ENCODE measurements around the gene NRIP3. TPM values are rescaled to one million over a fixed set of nuclear protein-coding genes. Genes with fewer than 3 reads are reported as not detected.

NRIP3 gene
- total and polyA plus RNA-seq, 2 of the 13 experiments (the other 11 are each of a cell fraction or from before 2014, with no cell fraction given): 0.04 to 0.07 TPM

DNA sequence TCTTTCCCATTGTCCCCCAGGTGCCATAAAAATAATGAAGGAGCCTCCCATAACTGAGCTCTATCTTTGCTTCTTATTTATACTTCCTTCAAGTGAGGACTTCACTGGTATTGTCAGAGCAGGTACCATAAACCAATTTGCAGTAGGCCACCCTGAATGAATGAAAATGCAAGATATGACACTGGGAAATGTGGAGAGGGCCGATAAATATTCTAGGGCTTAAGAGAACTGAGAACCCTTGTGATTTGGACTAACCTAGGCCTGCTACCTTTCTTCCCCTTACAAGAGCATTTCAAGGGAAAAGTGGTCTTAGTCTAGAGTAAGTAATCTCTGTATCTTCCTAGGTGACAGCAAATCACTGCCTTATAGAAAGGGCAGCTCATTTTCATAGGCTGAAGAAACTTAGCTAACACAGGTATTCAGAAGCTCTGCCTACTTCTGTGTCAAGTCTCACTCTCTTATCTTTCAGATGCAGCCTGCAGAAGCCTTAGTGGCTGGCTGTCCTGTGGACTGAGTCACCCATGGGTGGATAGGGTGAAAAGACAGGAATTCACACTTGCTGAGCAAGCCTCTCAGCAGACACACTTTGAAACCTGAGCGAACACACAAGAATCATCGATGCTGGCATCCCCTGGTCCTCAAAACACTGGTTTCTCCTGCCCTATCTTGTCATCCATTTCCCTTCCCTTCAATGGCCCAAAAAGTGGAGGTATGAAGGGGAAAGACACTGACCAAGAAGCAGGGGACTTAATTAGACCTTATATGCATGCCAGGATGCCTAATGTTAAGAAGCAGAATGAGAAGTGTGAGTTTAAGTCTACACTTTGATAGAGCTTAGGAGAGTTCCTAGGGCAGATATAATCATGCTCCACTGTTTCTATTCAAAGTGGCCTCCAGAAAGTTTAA lies 15.2 kb downstream of the NRIP3 start (continued):
- no peak for TF ChIP-seq ZFP37 (CRISPR knock-in tag; IDR thresholded peaks at IDR 0.05; ENCODE audit: borderline replicate concordance)
- no peak for TF ChIP-seq ZNF335 (CRISPR knock-in tag; IDR thresholded peaks at IDR 0.05)
- no peak for TF ChIP-seq BRCA1 (CRISPR knock-in tag; IDR thresholded peaks at IDR 0.05)
- TF ChIP-seq RORA (CRISPR knock-in tag; IDR thresholded peaks at IDR 0.05): no peak

DNA sequence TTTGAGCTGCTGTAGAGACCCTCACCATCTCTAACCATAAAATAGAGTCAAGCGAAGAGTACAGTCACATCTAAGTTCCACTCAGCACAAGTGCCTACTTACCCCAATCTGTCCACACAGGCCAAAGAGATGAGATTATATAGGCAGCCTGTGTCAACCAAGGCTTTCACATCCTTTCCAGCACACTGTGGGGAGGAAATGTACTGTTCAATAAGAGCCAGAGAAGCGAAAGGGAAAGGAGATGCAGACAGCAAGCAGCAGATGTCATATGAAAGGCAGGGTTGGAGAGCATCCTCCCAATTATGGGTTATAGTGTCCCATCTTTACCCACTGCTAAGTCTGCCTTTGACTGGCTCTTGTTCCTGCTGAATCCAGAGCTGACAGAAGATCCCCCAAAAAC lies 16.4 kb downstream of the NRIP3 start:
- Histone ChIP-seq H2AFZ (ENCODE audit: low read length) (no peak overlapping the region), H4K20me1 (ENCODE audit: insufficient read depth, low read length) (no peaks in the 10 kb centered on the region), H3K9me3 (ENCODE audit: low read length) (no peaks in the 10 kb centered on the region), H3K27ac (ENCODE audit: extremely low read length, insufficient read depth, low read length) (no peak overlapping the region), H3K79me2 (ENCODE audit: insufficient read depth, low read length) (no peaks in the 10 kb centered on the region), H3K9ac (ENCODE audit: insufficient read depth, low read depth, low read length) (no peak overlapping the region), H3K27me3 (ENCODE audit: control insufficient read depth in 1 of 2, insufficient read depth in 2 of 2, low read length in 2 of 2) (peaks cover 0 to 17% of the 10 kb centered on the region in 2 experiments; a peak in 1 of 5 replicates), H3K4me2 (ENCODE audit: low read depth, low read length) (no peak overlapping the region), H3K36me3 (replicated peaks in 1 of 2; ENCODE audit: control insufficient read depth in 1 of 2, insufficient read depth in 2 of 2, low read length in 2 of 2) (no peaks in the 10 kb centered on the region), H3K4me1 (ENCODE audit: insufficient read depth, low read length) (peaks cover 16% of the 10 kb centered on the region), H3K4me3 (replicated peaks in 1 of 3; ENCODE audit: insufficient read depth in 1 of 3, low read depth in 2 of 3, low read length in 3 of 3) (no peak overlapping the region)
- intact Hi-C loops (cut with micrococcal nuclease; ENCODE audit: unreplicated experiment): no loop called here
- no peak for DNase-seq (ENCODE audit: low spot score)
- WGBS (ENCODE audit: low lambda C conversion rate): 50% methylated on average over 2 of the region's 2 CpGs
- POLR2A ChIA-PET: no interaction called here
- peak; percentile 33; the same call in 2 of the 3 replicates for ATAC-seq
- CTCF ChIA-PET (ENCODE audit: low intra/inter-chr PET ratio, low total read pairs): no interaction called here
- no TSS peak for BruUV-seq (replicated peaks)
- in situ Hi-C loops (cut with HindIII; ENCODE audit: extremely low pct_ligation_motif_present, low pct_unique_long_range_greater_than_20kb): no loop called here
- FAIRE-seq: no peak
- TF ChIP-seq ZNF335 (CRISPR knock-in tag; IDR thresholded peaks at IDR 0.05): no peak
- TF ChIP-seq ZNF343 (CRISPR knock-in tag; IDR thresholded peaks at IDR 0.05): no peak
- TF ChIP-seq RORA (CRISPR knock-in tag; IDR thresholded peaks at IDR 0.05): no peak
- TF ChIP-seq, protein P1, sequence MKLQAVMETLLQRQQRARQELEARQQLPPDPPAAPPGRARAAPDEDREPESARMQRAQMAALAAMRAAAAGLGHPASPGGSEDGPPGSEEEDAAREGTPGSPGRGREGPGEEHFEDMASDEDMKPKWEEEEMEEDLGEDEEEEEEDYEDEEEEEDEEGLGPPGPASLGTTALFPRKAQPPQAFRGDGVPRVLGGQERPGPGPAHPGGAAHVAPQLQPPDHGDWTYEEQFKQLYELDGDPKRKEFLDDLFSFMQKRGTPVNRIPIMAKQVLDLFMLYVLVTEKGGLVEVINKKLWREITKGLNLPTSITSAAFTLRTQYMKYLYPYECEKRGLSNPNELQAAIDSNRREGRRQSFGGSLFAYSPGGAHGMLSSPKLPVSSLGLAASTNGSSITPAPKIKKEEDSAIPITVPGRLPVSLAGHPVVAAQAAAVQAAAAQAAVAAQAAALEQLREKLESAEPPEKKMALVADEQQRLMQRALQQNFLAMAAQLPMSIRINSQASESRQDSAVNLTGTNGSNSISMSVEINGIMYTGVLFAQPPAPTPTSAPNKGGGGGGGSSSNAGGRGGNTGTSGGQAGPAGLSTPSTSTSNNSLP (IDR thresholded peaks at IDR 0.05; ENCODE audit: low read depth, low read length): no peak
- TF ChIP-seq RFXANK (CRISPR knock-in tag; IDR thresholded peaks at IDR 0.05): no peak
- TF ChIP-seq BCL6 (CRISPR knock-in tag; IDR thresholded peaks at IDR 0.05): no peak
- TF ChIP-seq ZNF207 (IDR thresholded peaks at IDR 0.05; ENCODE audit: borderline replicate concordance): no peak
- no peak for TF ChIP-seq REPIN1 (CRISPR knock-in tag; IDR thresholded peaks at IDR 0.05; ENCODE audit: borderline replicate concordance, low read depth)
- no peak for TF ChIP-seq FOXM1 (CRISPR knock-in tag; IDR thresholded peaks at IDR 0.05)
- no peak for TF ChIP-seq ZNF317 (CRISPR knock-in tag; IDR thresholded peaks at IDR 0.05)
- TF ChIP-seq ZNF180 (CRISPR knock-in tag; IDR thresholded peaks at IDR 0.05; ENCODE audit: borderline replicate concordance, low read depth): no peak
- TF ChIP-seq, protein P2, sequence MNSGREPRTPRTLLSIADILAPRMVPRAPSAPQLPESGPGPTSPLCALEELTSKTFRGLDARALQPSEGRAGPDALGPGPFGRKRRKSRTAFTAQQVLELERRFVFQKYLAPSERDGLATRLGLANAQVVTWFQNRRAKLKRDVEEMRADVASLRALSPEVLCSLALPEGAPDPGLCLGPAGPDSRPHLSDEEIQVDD (CRISPR knock-in tag; IDR thresholded peaks at IDR 0.05; ENCODE audit: borderline replicate concordance): no peak
- TF ChIP-seq ZNF792 (CRISPR knock-in tag; IDR thresholded peaks at IDR 0.05): no peak
- TF ChIP-seq, protein P3, sequence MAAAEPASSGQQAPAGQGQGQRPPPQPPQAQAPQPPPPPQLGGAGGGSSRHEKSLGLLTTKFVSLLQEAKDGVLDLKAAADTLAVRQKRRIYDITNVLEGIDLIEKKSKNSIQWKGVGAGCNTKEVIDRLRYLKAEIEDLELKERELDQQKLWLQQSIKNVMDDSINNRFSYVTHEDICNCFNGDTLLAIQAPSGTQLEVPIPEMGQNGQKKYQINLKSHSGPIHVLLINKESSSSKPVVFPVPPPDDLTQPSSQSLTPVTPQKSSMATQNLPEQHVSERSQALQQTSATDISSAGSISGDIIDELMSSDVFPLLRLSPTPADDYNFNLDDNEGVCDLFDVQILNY (CRISPR knock-in tag; conservative IDR thresholded peaks at IDR 0.05): no peak
- no peak for TF ChIP-seq NFIB (CRISPR knock-in tag; IDR thresholded peaks at IDR 0.05; ENCODE audit: borderline replicate concordance)
- TF ChIP-seq BRD4 (CRISPR knock-in tag; IDR thresholded peaks at IDR 0.05): no peak
- TF ChIP-seq, protein P4, sequence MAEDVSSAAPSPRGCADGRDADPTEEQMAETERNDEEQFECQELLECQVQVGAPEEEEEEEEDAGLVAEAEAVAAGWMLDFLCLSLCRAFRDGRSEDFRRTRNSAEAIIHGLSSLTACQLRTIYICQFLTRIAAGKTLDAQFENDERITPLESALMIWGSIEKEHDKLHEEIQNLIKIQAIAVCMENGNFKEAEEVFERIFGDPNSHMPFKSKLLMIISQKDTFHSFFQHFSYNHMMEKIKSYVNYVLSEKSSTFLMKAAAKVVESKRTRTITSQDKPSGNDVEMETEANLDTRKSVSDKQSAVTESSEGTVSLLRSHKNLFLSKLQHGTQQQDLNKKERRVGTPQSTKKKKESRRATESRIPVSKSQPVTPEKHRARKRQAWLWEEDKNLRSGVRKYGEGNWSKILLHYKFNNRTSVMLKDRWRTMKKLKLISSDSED (CRISPR knock-in tag; IDR thresholded peaks at IDR 0.05): no peak
- no peak for TF ChIP-seq ZNF569 (CRISPR knock-in tag; IDR thresholded peaks at IDR 0.05; ENCODE audit: borderline replicate concordance)
